Tibial nerve (tissue), 4 donors: ENCODE data around the gene GALR3. TPM values are rescaled to one million over a fixed set of nuclear protein-coding genes. Genes with fewer than 3 reads are reported as not detected.
A peak's percentile ranks its signal among the peaks of the same experiment; 100 is the strongest.

ENCODE experiments used
- DNase-seq, 2 donors: peaks; one replicate each; pipeline ENCODE4 v3.0.0-alpha.2; 2019; ENCODE audit warnings: low spot score in 2 of 2
- H3K27ac ChIP-seq, 4 donors: fragments of 200-600 bp; sonication (generic) in 3 of 4; one replicate each; pipeline ENCODE4 v1.5.1; 2017 to 2019; ENCODE audit warnings: mild to moderate bottlenecking in 1 of 4
- H3K27me3 ChIP-seq, 2 donors: fragments of 200-600 bp; sonication (generic) in 1 of 2; one replicate each; pipeline versions ENCODE4 v1.5.1 to v1.6.0; 2017 to 2019
- H3K36me3 ChIP-seq, 3 donors: fragments of 200-600 bp; sonication (generic); one replicate each; pipeline ENCODE4 v1.5.1; 2018 to 2019
- H3K4me1 ChIP-seq, 4 donors: fragments of 200-600 bp; sonication (generic) in 3 of 4; one replicate each; pipeline ENCODE4 v1.5.1; 2017 to 2019
- H3K4me3 ChIP-seq, 4 donors: fragments of 200-600 bp; sonication (generic) in 3 of 4; one replicate each; pipeline ENCODE4 v1.5.1; 2017 to 2019; ENCODE audit warnings: mild to moderate bottlenecking in 1 of 4, moderate library complexity in 1 of 4
- H3K9me3 ChIP-seq, 4 donors: fragments of 200-600 bp; sonication (generic) in 3 of 4; one replicate each; pipeline ENCODE4 v1.5.1; 2017 to 2019
- EP300 ChIP-seq, 2 donors: sonication (generic); formaldehyde crosslinking; IDR thresholded peaks; one replicate each; pipeline ENCODE4 v1.6.1; 2017; ENCODE audit warnings: antibody characterized with exemption in 2 of 2, mild to moderate bottlenecking in 1 of 2
- POLR2A ChIP-seq, 2 donors: fragments of 450-650 bp; IDR thresholded peaks; one replicate each; pipeline ENCODE4 v1.6.1; 2017; ENCODE audit warnings: antibody characterized with exemption in 2 of 2, mild to moderate bottlenecking in 2 of 2, moderate library complexity in 2 of 2
- WGBS, 2 donors: methylation state at CpG; one replicate each; pipeline ENCODE4 v1.1.5; 2018; 5-methylcytosine and 5-hydroxymethylcytosine counted together
- total RNA-seq, 4 donors: library from RNA; depleted of rRNA; stranded (reverse); fragments of >200 nt; gene quantifications; one replicate each; pipeline ENCODE4 v1.1.0, GENCODE V29; 2016
- TF ChIP-seq, protein P1 (sequence below), 5 experiments: fragments of 200-600 bp in 3 of 5; fragments of 450-650 bp in 2 of 5; sonication (generic) in 3 of 5; IDR thresholded peaks; one replicate each; pipeline ENCODE4 v1.5.1; 2016 to 2019; ENCODE audit warnings: antibody characterized with exemption in 5 of 5, mild to moderate bottlenecking in 3 of 5, moderate library complexity in 2 of 5

The GALR3 gene
- total RNA-seq, 4 donors from 2014 or later: not detected

DNA sequence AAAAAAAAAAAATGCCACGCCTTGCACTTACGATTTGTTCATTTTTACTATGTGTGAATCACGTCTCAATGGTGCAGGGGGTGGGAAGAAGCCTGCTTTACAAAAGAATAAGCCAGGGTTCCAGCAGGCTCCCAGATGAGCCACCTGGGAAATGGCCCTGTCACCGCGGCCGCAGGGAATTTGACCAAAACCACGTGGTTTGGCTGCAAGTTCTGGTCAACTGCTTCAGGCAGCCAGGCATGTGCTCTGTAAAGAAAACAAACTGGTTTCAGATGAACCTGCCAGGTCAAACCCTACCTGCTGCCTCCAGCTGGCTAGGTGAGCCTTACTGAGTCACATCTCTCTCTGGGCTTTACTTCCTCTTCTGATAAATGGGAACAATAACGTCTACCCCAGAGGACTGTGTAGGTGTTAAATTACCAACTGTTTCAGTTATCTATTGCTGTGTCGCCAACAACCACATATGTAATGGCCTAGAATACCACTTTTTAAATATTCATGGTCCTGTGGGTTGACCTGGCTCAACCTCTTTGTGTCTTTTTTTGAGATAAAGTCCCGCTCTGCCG lies 46.0 kb upstream of the GALR3 start:
- H3K27me3 ChIP-seq: no peaks in the 10 kb centered on the region
- 31 to 47% methylated on average over 11 of the region's 11 CpGs for WGBS, 2 donors
- no peaks in the 10 kb centered on the region for H3K9me3 ChIP-seq
- peak overlapping the region in 2 of 4 donors; percentile 53 to 55 for H3K27ac ChIP-seq
- DNase-seq: peak; percentile 32 to 34
- H3K4me3 ChIP-seq: no peak overlapping the region
- H3K36me3 ChIP-seq: peaks cover 0 to 38% (median 2%) of the 10 kb centered on the region in 3 donors
- H3K4me1 ChIP-seq: peaks cover 0 to 14% (median 3%) of the 10 kb centered on the region in 4 donors
- TF ChIP-seq EP300 (IDR thresholded peaks at IDR 0.05): no peak
- TF ChIP-seq, protein P1, sequence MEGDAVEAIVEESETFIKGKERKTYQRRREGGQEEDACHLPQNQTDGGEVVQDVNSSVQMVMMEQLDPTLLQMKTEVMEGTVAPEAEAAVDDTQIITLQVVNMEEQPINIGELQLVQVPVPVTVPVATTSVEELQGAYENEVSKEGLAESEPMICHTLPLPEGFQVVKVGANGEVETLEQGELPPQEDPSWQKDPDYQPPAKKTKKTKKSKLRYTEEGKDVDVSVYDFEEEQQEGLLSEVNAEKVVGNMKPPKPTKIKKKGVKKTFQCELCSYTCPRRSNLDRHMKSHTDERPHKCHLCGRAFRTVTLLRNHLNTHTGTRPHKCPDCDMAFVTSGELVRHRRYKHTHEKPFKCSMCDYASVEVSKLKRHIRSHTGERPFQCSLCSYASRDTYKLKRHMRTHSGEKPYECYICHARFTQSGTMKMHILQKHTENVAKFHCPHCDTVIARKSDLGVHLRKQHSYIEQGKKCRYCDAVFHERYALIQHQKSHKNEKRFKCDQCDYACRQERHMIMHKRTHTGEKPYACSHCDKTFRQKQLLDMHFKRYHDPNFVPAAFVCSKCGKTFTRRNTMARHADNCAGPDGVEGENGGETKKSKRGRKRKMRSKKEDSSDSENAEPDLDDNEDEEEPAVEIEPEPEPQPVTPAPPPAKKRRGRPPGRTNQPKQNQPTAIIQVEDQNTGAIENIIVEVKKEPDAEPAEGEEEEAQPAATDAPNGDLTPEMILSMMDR (IDR thresholded peaks at IDR 0.05): no peak
- TF ChIP-seq POLR2A (IDR thresholded peaks at IDR 0.05): no peak

GRCh38 chr22:37778370-37779009 lies 44.7 kb upstream of the GALR3 start:
- TF ChIP-seq EP300 (IDR thresholded peaks at IDR 0.05) (no peak), POLR2A (IDR thresholded peaks at IDR 0.05) (no peak)
- TF ChIP-seq, protein P1 (IDR thresholded peaks at IDR 0.05): no peak
- H3K27ac ChIP-seq: no peak overlapping the region
- no peak overlapping the region for H3K4me3 ChIP-seq
- 84 to 87% methylated on average over 10 of the region's 10 CpGs for WGBS, 2 donors
- peaks cover 0 to 25% (median 0%) of the 10 kb centered on the region in 3 donors for H3K36me3 ChIP-seq
- no peak for DNase-seq
- no peaks in the 10 kb centered on the region for H3K9me3 ChIP-seq
- peaks cover 0 to 14% (median 3%) of the 10 kb centered on the region in 4 donors for H3K4me1 ChIP-seq
- H3K27me3 ChIP-seq: no peaks in the 10 kb centered on the region

DNA sequence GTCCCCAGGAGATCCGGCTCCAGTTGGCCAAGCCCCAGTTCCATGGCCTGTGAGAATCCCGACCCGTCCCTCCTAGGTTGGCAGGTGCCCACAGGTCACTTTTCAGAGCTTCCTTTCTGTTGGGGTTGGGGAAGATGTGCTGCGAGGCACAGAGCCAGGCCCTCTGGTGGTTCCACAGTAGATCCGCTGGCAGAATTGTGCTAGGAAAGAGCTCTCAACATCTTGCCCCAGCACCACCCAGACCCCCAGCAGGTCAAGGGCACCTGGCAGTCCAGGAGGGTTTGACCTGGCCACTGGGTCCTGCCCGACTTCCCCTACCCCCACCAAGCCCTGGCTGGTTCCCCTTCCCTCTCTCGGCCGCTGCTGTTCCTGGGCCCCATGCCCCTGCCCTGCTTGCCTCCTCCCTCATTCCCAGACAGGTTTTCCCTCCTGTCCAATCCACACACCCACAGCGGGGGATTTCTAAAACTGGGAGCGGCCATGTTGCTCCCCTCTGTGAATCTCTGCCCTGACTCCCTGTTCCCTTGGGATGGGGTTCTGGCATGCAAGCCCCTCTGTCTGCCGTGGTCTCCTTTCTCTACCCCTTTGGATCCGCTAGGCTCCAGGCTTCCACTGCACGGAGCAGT lies 41.6 kb upstream of the GALR3 start:
- no peaks in the 10 kb centered on the region for H3K9me3 ChIP-seq
- no peak for DNase-seq
- H3K27ac ChIP-seq: no peak overlapping the region
- WGBS, 2 donors: 61 to 63% methylated on average over 13 of the region's 13 CpGs
- no peaks in the 10 kb centered on the region for H3K27me3 ChIP-seq
- H3K4me1 ChIP-seq: peaks cover 0 to 11% (median 3%) of the 10 kb centered on the region in 4 donors
- H3K4me3 ChIP-seq: no peak overlapping the region
- TF ChIP-seq EP300 (IDR thresholded peaks at IDR 0.05) (no peak), POLR2A (IDR thresholded peaks at IDR 0.05) (no peak)
- TF ChIP-seq, protein P1 (IDR thresholded peaks at IDR 0.05): peak in 2 of 5 experiments; percentile 26 to 30
- no peaks in the 10 kb centered on the region for H3K36me3 ChIP-seq

GRCh38 chr22:37782340-37783168 lies 40.6 kb upstream of the GALR3 start:
- Histone ChIP-seq H3K36me3 (no peaks in the 10 kb centered on the region), H3K9me3 (no peaks in the 10 kb centered on the region), H3K4me1 (peaks cover 0 to 2% (median under 1%) of the 10 kb centered on the region in 4 donors), H3K27ac (no peak overlapping the region), H3K27me3 (no peaks in the 10 kb centered on the region), H3K4me3 (no peak overlapping the region)
- DNase-seq: no peak
- WGBS, 2 donors: 52 to 57% methylated on average over 18 of the region's 18 CpGs
- TF ChIP-seq, protein P1 (IDR thresholded peaks at IDR 0.05): no peak
- TF ChIP-seq POLR2A (IDR thresholded peaks at IDR 0.05): no peak
- TF ChIP-seq EP300 (IDR thresholded peaks at IDR 0.05): no peak
